ENCODE results near the gene FGF2. TPM values are rescaled to one million over a fixed set of nuclear protein-coding genes. Genes with fewer than 3 reads are reported as not detected.

FGF2 gene
- total and polyA plus RNA-seq, 4 donors: 0.52 to 1.4 (median 0.98) TPM

- Histone ChIP-seq H3K9ac (ENCODE audit: low read depth in 1 of 2, low read length in 2 of 2) (no peak overlapping the region), H3K9me3 (ENCODE audit: control insufficient read depth in 4 of 4, low read length in 3 of 4) (no peaks in the 10 kb centered on the region), H3K27me3 (ENCODE audit: control insufficient read depth in 4 of 4, insufficient read depth in 4 of 4, low read length in 3 of 4) (no peaks in the 10 kb centered on the region), H3K27ac (ENCODE audit: low read depth in 1 of 2, low read length in 2 of 2) (no peak overlapping the region), H3K4me3 (ENCODE audit: low read depth in 1 of 3, low read length in 3 of 3) (no peak overlapping the region), H3K4me1 (ENCODE audit: control insufficient read depth in 4 of 4, insufficient read depth in 4 of 4, low read length in 3 of 4) (no peaks in the 10 kb centered on the region), H3K36me3 (ENCODE audit: control insufficient read depth in 4 of 4, insufficient read depth in 3 of 4, low read depth in 1 of 4, low read length in 3 of 4) (no peaks in the 10 kb centered on the region)
- no peak for DNase-seq (ENCODE audit: low spot score)
- peak; percentile 47 for TF ChIP-seq NR2F2 (IDR thresholded peaks at IDR 0.05)
- no peak for TF ChIP-seq MAX (IDR thresholded peaks at IDR 0.05)
- WGBS: 81% methylated on average over 4 of the region's 4 CpGs
These were observed 22.8 kb upstream of the FGF2 start for GRCh38 chr4:122803788-122804208.

- Histone ChIP-seq H3K4me1 (ENCODE audit: control insufficient read depth in 4 of 4, insufficient read depth in 4 of 4, low read length in 3 of 4) (peaks cover 0 to 7% (median under 1%) of the 10 kb centered on the region in 4 donors), H3K4me3 (ENCODE audit: low read depth in 1 of 3, low read length in 3 of 3) (no peak overlapping the region), H3K36me3 (ENCODE audit: control insufficient read depth in 4 of 4, insufficient read depth in 3 of 4, low read depth in 1 of 4, low read length in 3 of 4) (no peaks in the 10 kb centered on the region), H3K9me3 (ENCODE audit: control insufficient read depth in 4 of 4, low read length in 3 of 4) (no peaks in the 10 kb centered on the region), H3K9ac (ENCODE audit: low read depth in 1 of 2, low read length in 2 of 2) (no peak overlapping the region), H3K27ac (ENCODE audit: low read depth in 1 of 2, low read length in 2 of 2) (no peak overlapping the region), H3K27me3 (ENCODE audit: control insufficient read depth in 4 of 4, insufficient read depth in 4 of 4, low read length in 3 of 4) (no peaks in the 10 kb centered on the region)
- WGBS: 85% methylated on average over 3 of the region's 3 CpGs
- TF ChIP-seq RAD21 (IDR thresholded peaks at IDR 0.05): no peak
- TF ChIP-seq FOXA1 (IDR thresholded peaks at IDR 0.05): no peak
- TF ChIP-seq JUND (IDR thresholded peaks at IDR 0.05): no peak
- TF ChIP-seq RXRA (IDR thresholded peaks at IDR 0.05): no peak
- TF ChIP-seq CTCF (IDR thresholded peaks at IDR 0.05; ENCODE audit: low read depth, low read length, missing input control): no peak
- no peak for TF ChIP-seq TAF1 (conservative IDR thresholded peaks at IDR 0.05)
- TF ChIP-seq ATF3 (IDR thresholded peaks at IDR 0.05): no peak
- no peak for TF ChIP-seq EGR1 (IDR thresholded peaks at IDR 0.05; ENCODE audit: low read depth in 2 of 2)
- TF ChIP-seq HNF4A (conservative IDR thresholded peaks at IDR 0.05): no peak
- TF ChIP-seq NR2F2 (IDR thresholded peaks at IDR 0.05): no peak
- TF ChIP-seq MAX (IDR thresholded peaks at IDR 0.05): no peak
- no peak for TF ChIP-seq FOXA2 (IDR thresholded peaks at IDR 0.05)
- no peak for TF ChIP-seq GABPA (IDR thresholded peaks at IDR 0.05 in 1 of 2, conservative IDR thresholded peaks at IDR 0.05 in 1 of 2)
- TF ChIP-seq ZBTB33 (IDR thresholded peaks at IDR 0.05): no peak
- no peak for TF ChIP-seq SP1 (IDR thresholded peaks at IDR 0.05)
- TF ChIP-seq YY1 (IDR thresholded peaks at IDR 0.05): no peak
- TF ChIP-seq HNF4G (IDR thresholded peaks at IDR 0.05): no peak
- TF ChIP-seq REST (IDR thresholded peaks at IDR 0.05): no peak
- DNase-seq (ENCODE audit: low spot score): no peak
These were observed 19.5 kb upstream of the FGF2 start for GRCh38 chr4:122806981-122807679.

Data from liver (tissue), 9 donors.